Heart right ventricle (tissue), 16 donors: ENCODE data around the gene SPDL1. TPM values are rescaled to one million over a fixed set of nuclear protein-coding genes. Genes with fewer than 3 reads are reported as not detected.

Experiments
- ATAC-seq, 8 donors: fragments of 200-7000 bp; cut with Tn5 transposase; one replicate each; pipeline ENCODE4 v1.9.1; 2020; ENCODE audit warnings: mild to moderate bottlenecking in 8 of 8, moderate library complexity in 8 of 8, moderate number of reproducible peaks in 1 of 8
- DNase-seq, 2 donors: peaks; one replicate each; pipeline ENCODE4 v3.0.0-alpha.2; 2020
- H3K27ac ChIP-seq, 10 donors: fragments of 200-600 bp; sonication (generic) in 2 of 10; one replicate each; pipeline versions ENCODE4 v1.5.0 to v1.8.0; 2020 to 2022; ENCODE audit warnings: mild to moderate bottlenecking in 3 of 10
- H3K27me3 ChIP-seq, 7 donors: fragments of 200-600 bp; one replicate each; pipeline ENCODE4 v1.8.0; 2021 to 2022; ENCODE audit warnings: mild to moderate bottlenecking in 2 of 7
- H3K36me3 ChIP-seq, 9 donors: fragments of 200-600 bp; sonication (generic) in 1 of 9; one replicate each; pipeline versions ENCODE4 v1.5.0 to v1.8.0; 2020 to 2022; ENCODE audit warnings: mild to moderate bottlenecking in 2 of 9
- H3K4me1 ChIP-seq, 9 donors: fragments of 200-600 bp; sonication (generic) in 1 of 9; one replicate each; pipeline versions ENCODE4 v1.5.0 to v1.8.0; 2020 to 2022; ENCODE audit warnings: mild to moderate bottlenecking in 4 of 9
- H3K4me3 ChIP-seq, 10 donors: fragments of 200-600 bp; sonication (generic) in 2 of 10; one replicate each; pipeline versions ENCODE4 v1.5.0 to v1.8.0; 2020 to 2022; ENCODE audit warnings: mild to moderate bottlenecking in 7 of 10, moderate library complexity in 2 of 10
- H3K9me3 ChIP-seq, 11 donors: fragments of 200-600 bp in 10 of 11; sonication (generic) in 2 of 11; one replicate each; pipeline versions ENCODE4 v1.5.0 to v1.8.0; 2013 to 2022; ENCODE audit warnings: mild to moderate bottlenecking in 2 of 11, control low read depth in 1 of 11, moderate library complexity in 1 of 11
- CTCF ChIP-seq, 9 donors: fragments of 200-600 bp; sonication (generic) in 2 of 9; IDR thresholded peaks; one replicate each; pipeline versions ENCODE4 v1.5.0 to v1.8.0; 2021 to 2022; ENCODE audit warnings: antibody characterized with exemption in 9 of 9, mild to moderate bottlenecking in 5 of 9, moderate library complexity in 1 of 9
- WGBS, 2 donors: extraction: QIAGEN DNeasy Blood & Tissue Kit; methylation state at CpG; one replicate each; pipeline ENCODE4 v1.1.7; 2013; ENCODE audit warnings: inconsistent platforms in 1 of 2; 5-methylcytosine and 5-hydroxymethylcytosine counted together
- intact Hi-C, 10 donors: fragments of 100-400 bp; cut with DNase I; formaldehyde crosslinking; loops; one replicate each; pipeline versions ENCODE4 v1.11.1 to v1.14.2; 2022
- polyA plus RNA-seq, 2 donors: library from polyadenylated mRNA; stranded (reverse); fragments of 200-250 nt; gene quantifications; one replicate each; pipeline ENCODE4 v1.2.3, GENCODE V29; 2013
- total RNA-seq, 10 donors: library from RNA; stranded (reverse); fragmentation: NEBNext Ultra II Directional in 3 of 10; extraction: Animal tissue kit (Norgen Biotek cat#: 25700) in 3 of 10; gene quantifications; one replicate each; pipeline versions ENCODE4 v1.2.1 to v1.2.4, GENCODE V29; 2021 to 2023
- donor health status: Arrhythmogenic right ventricular cardiomyopathy.
- donor health status: ischemic (EF 13 %, LVEDD 7.1; RV severe dilation, severe dysfunction).
- donor health status: healthy with polysubstance abuse.
- donor health status: DM: no; HTN: yes; CAD: no.
- donor health status: DM: no; HTN: no; CAD: no.
- donor health status: ischemic (EF 25% LVEDD 6.9; RV normal size, moderate dysfunction).
- donor health status: ischemic (EF 25% LVEDD 5.7; RV mildly dilated, moderate dysfunction).
- donor health status: healthy.
- donor health status: DM: yes; HTN: yes; CAD: no.
- donor health status: Ischemic cardiomyopathy.
- donor health status: ischemic (EF 35%, LVEDD 5.7; RV mildly dilated, moderate dysfunction).
- donor health status: nonischemic (EF 11% LVEDD 7.7; RV severe dilation, severe dysfunction).
- donor health status: DM: yes; HTN: yes; CAD: no.
- donor health status: PGD.
- donor health status: ischemic (EF 29% LVEDD 5.4; RV normal size, mild dysfunction).
- donor health status: nonischemic (EF 23%, LVEDD 6.1; RV moderate dilation, normal function).

Gene SPDL1
- total and polyA plus RNA-seq, 12 donors, result 2.9 to 5.7 (median 4.1) TPM

GRCh38 chr5:169546346-169546745 is 37.2 kb upstream of the SPDL1 start:
- ATAC-seq, result no peak
- intact Hi-C loops, result loop anchor here in 6 of 10 donors (5.0 to 10.0 kb wide), 5 partner anchors 242 to 862 kb away; partner anchors contain the start of gene SLIT3 (in 2 of the 6)
- 87 to 94% methylated on average over 3 of the region's 3 CpGs for WGBS, 2 donors
- no peaks in the 10 kb centered on the region for H3K36me3 ChIP-seq
- H3K9me3 ChIP-seq, result peaks cover 0 to 7% (median 0%) of the 10 kb centered on the region in 11 donors
- H3K27me3 ChIP-seq, result peaks cover 0 to 31% (median 20%) of the 10 kb centered on the region in 7 donors
- H3K27ac ChIP-seq, result no peak overlapping the region
- H3K4me3 ChIP-seq, result no peak overlapping the region
- TF ChIP-seq CTCF (IDR thresholded peaks at IDR 0.05), result no peak
- H3K4me1 ChIP-seq, result peaks cover 0 to 9% (median 0%) of the 10 kb centered on the region in 9 donors
- DNase-seq, result no peak

GRCh38 chr5:169547508-169547907 is 36.1 kb upstream of the SPDL1 start:
- DNase-seq (no peak), ATAC-seq (peak in 2 of 8 donors; percentile 49 to 51)
- no peak for TF ChIP-seq CTCF (IDR thresholded peaks at IDR 0.05)
- intact Hi-C loops, result loop anchor here in 6 of 10 donors (5.0 to 10.0 kb wide), 5 partner anchors 243 to 863 kb away; partner anchors contain the start of gene SLIT3 (in 2 of the 6)
- H3K4me3 ChIP-seq, result no peak overlapping the region
- no peak overlapping the region for H3K27ac ChIP-seq
- peaks cover 0 to 38% (median 22%) of the 10 kb centered on the region in 7 donors for H3K27me3 ChIP-seq
- 18 to 31% methylated on average over 3 of the region's 3 CpGs for WGBS, 2 donors
- no peaks in the 10 kb centered on the region for H3K9me3 ChIP-seq
- no peaks in the 10 kb centered on the region for H3K36me3 ChIP-seq
- H3K4me1 ChIP-seq, result peaks cover 0 to 9% (median 0%) of the 10 kb centered on the region in 9 donors

DNA sequence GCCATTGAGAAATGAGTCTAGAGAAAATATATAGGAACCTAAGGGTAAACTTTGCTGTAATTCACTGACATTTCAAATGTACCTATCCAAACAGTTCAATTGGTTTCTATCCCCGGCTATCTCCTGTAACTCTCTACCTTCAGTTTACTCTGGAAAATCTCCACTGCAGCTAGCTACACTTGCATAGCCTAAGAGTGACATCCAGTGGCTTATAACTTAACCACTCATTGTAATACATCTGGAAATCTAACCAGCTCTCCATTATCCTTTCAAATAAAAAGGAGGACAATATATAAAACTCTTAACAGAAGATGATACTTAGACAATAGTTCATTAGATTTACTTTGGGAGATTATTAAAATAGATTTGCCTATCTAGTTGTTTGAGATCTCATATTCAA is 35.3 kb upstream of the SPDL1 start:
- no peak overlapping the region for H3K27ac ChIP-seq
- intact Hi-C loops, result loop anchor here in 6 of 10 donors (2.0 to 10.0 kb wide), 6 partner anchors 244 to 864 kb away; partner anchors contain the start of gene SLIT3 (in 2 of the 6)
- DNase-seq (no peak), ATAC-seq (peak in 6 of 8 donors; percentile 52 to 83 (median 70))
- H3K36me3 ChIP-seq, result no peaks in the 10 kb centered on the region
- H3K4me1 ChIP-seq, result peaks cover 0 to 9% (median 0%) of the 10 kb centered on the region in 9 donors
- peak in 8 of 9 donors; percentile 21 to 70 (median 52) for TF ChIP-seq CTCF (IDR thresholded peaks at IDR 0.05)
- WGBS, 2 donors, result 13 to 16% methylated on average over 1 of the region's 1 CpG
- H3K9me3 ChIP-seq, result peaks cover 0 to 3% (median 0%) of the 10 kb centered on the region in 11 donors
- no peak overlapping the region for H3K4me3 ChIP-seq
- H3K27me3 ChIP-seq, result peaks cover 0 to 38% (median 22%) of the 10 kb centered on the region in 7 donors

GRCh38 chr5:169549453-169550100 is 34.0 kb upstream of the SPDL1 start:
- Histone ChIP-seq H3K36me3 (no peaks in the 10 kb centered on the region), H3K4me3 (no peak overlapping the region), H3K4me1 (peaks cover 0 to 9% (median 0%) of the 10 kb centered on the region in 9 donors), H3K27ac (no peak overlapping the region), H3K9me3 (peaks cover 0 to 10% (median 0%) of the 10 kb centered on the region in 11 donors), H3K27me3 (peaks cover 0 to 38% (median 22%) of the 10 kb centered on the region in 7 donors)
- TF ChIP-seq CTCF (IDR thresholded peaks at IDR 0.05), result no peak
- ATAC-seq, result no peak
- 29 to 30% methylated on average over 1 of the region's 1 CpG for WGBS, 2 donors
- no peak for DNase-seq
- intact Hi-C loops, result loop anchor here in 6 of 10 donors (2.0 to 10.0 kb wide), 6 partner anchors 245 to 865 kb away; partner anchors contain the start of gene SLIT3 (in 2 of the 6)
